ENCODE data around the gene TOMM34.

DNA sequence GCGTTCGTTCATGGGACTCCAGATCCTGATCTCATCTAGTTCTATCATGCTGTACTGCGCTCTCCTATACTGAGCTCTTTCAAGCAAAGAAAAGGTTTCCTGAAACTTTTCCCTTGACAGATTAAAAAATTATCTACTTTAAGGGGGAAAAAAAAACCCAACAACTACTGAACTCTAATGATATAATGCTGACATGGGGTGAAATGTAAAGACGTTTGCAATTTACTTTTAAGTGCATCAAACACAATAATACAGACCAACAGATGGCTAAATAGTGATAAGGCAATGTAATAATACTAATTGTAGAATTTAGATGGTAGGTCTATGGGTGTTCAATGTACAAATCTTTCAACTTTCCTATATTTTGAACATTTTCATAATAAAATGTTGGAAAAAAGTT lies 16.4 kb downstream of the TOMM34 start:
- no peak for TF ChIP-seq EZH2 (IDR thresholded peaks at IDR 0.05; ENCODE audit: low read length, missing control alignments)
- TF ChIP-seq, protein P1, sequence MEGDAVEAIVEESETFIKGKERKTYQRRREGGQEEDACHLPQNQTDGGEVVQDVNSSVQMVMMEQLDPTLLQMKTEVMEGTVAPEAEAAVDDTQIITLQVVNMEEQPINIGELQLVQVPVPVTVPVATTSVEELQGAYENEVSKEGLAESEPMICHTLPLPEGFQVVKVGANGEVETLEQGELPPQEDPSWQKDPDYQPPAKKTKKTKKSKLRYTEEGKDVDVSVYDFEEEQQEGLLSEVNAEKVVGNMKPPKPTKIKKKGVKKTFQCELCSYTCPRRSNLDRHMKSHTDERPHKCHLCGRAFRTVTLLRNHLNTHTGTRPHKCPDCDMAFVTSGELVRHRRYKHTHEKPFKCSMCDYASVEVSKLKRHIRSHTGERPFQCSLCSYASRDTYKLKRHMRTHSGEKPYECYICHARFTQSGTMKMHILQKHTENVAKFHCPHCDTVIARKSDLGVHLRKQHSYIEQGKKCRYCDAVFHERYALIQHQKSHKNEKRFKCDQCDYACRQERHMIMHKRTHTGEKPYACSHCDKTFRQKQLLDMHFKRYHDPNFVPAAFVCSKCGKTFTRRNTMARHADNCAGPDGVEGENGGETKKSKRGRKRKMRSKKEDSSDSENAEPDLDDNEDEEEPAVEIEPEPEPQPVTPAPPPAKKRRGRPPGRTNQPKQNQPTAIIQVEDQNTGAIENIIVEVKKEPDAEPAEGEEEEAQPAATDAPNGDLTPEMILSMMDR (conservative IDR thresholded peaks at IDR 0.05 in 1 of 2, IDR thresholded peaks at IDR 0.05 in 1 of 2; ENCODE audit: low read depth in 1 of 2, low read length in 2 of 2), result no peak
